Spleen (tissue), 11 donors: ENCODE results near the gene DOCK4. TPM values are rescaled to one million over a fixed set of nuclear protein-coding genes. Genes with fewer than 3 reads are reported as not detected.

ENCODE experiments used
- DNase-seq: peaks from one replicate; pipeline ENCODE4 v3.0.0-alpha.2; 2020
- H3K27ac ChIP-seq, 8 donors: fragments of 200-600 bp; sonication (generic) in 7 of 8; 1 replicate in 4 of 8; 2 replicates in 4 of 8; pipeline versions ENCODE4 v1.5.0 to v1.8.0; 2016 to 2021; ENCODE audit warnings: inconsistent platforms in 4 of 8, mild to moderate bottlenecking in 4 of 8, moderate library complexity in 1 of 8
- H3K27me3 ChIP-seq, 7 donors: fragments of 200-600 bp; sonication (generic) in 6 of 7; replicated peaks in 1 of 7; 1 replicate in 4 of 7; 2 replicates in 3 of 7; pipeline versions ENCODE4 v1.5.0 to v1.8.0; 2016 to 2021; ENCODE audit warnings: inconsistent platforms in 3 of 7, mild to moderate bottlenecking in 1 of 7
- H3K36me3 ChIP-seq, 6 donors: fragments of 200-600 bp; sonication (generic) in 5 of 6; 1 replicate in 4 of 6; 2 replicates in 2 of 6; pipeline versions ENCODE4 v1.5.0 to v1.8.0; 2016 to 2021; ENCODE audit warnings: inconsistent platforms in 2 of 6
- H3K4me1 ChIP-seq, 6 donors: fragments of 200-600 bp; sonication (generic) in 5 of 6; 1 replicate in 3 of 6; 2 replicates in 3 of 6; pipeline versions ENCODE4 v1.5.0 to v1.8.0; 2016 to 2021; ENCODE audit warnings: inconsistent platforms in 3 of 6
- H3K4me3 ChIP-seq, 8 donors: fragments of 200-600 bp; sonication (generic) in 7 of 8; 1 replicate in 4 of 8; 2 replicates in 4 of 8; pipeline versions ENCODE4 v1.5.0 to v1.8.0; 2016 to 2021; ENCODE audit warnings: inconsistent platforms in 4 of 8, mild to moderate bottlenecking in 4 of 8, moderate library complexity in 2 of 8
- H3K9me3 ChIP-seq, 8 donors: fragments of 200-600 bp; sonication (generic) in 7 of 8; 1 replicate in 4 of 8; 2 replicates in 4 of 8; pipeline versions ENCODE4 v1.5.0 to v1.8.0; 2016 to 2021; ENCODE audit warnings: inconsistent platforms in 4 of 8
- CTCF ChIP-seq, 11 experiments: fragments of 200-600 bp in 7 of 11; fragments of 450-650 bp in 4 of 11; sonication (generic) in 4 of 11; IDR thresholded peaks in 8 of 11; conservative IDR thresholded peaks in 3 of 11; 1 replicate in 7 of 11; 2 replicates in 4 of 11; pipeline versions ENCODE4 v1.4.0 to v1.8.0; 2016 to 2021; ENCODE audit warnings: antibody characterized with exemption in 11 of 11, inconsistent platforms in 4 of 11, mild to moderate bottlenecking in 1 of 11
- POLR2A ChIP-seq, 3 donors: fragments of 450-650 bp; IDR thresholded peaks; one replicate each; pipeline ENCODE4 v1.5.1; 2017; ENCODE audit warnings: antibody characterized with exemption in 3 of 3, mild to moderate bottlenecking in 1 of 3
- POLR2AphosphoS5 ChIP-seq, 3 donors: sonication (generic); formaldehyde crosslinking; IDR thresholded peaks; one replicate each; pipeline ENCODE4 v1.5.1; 2017; ENCODE audit warnings: antibody characterized with exemption in 3 of 3
- WGBS, 5 donors: extraction: QIAGEN DNeasy Blood & Tissue Kit in 3 of 5; methylation state at CpG; one replicate each; pipeline versions ENCODE4 v1.1.5 to v1.1.7; 2013 to 2018; 5-methylcytosine and 5-hydroxymethylcytosine counted together
- intact Hi-C: fragments of 100-400 bp; cut with DNase I; formaldehyde crosslinking; loops from one replicate; pipeline ENCODE4 v1.15.0; 2023; ENCODE audit warnings: low total_unique reads
- polyA plus RNA-seq, 3 donors: library from polyadenylated mRNA; stranded (reverse); fragments of 200-250 nt; gene quantifications; one replicate each; pipeline ENCODE4 v1.2.1, GENCODE V29; 2013
- total RNA-seq, 7 donors: library from RNA; depleted of rRNA in 3 of 7; stranded (reverse); fragments of >200 nt in 3 of 7; fragmentation: NEBNext Ultra II Directional in 4 of 7; extraction: Animal tissue kit (Norgen Biotek cat#: 25700) in 4 of 7; gene quantifications; one replicate each; pipeline versions ENCODE4 v1.1.0 to v1.2.1, GENCODE V29; 2016 to 2021
- donor health status: healthy with polysubstance abuse.
- donor health status: DM: no; HTN: no; CAD: no; lungs with moderate emphysema.
- donor health status: DM: no; HTN: no; CAD: no.
- donor health status: Bipolar disorder and iron deficiency.
- donor health status: healthy.
- donor health status: DM: no; HTN: no; CAD: no.
- donor health status: DM: yes; HTN: yes; CAD: no.

The DOCK4 gene
- total and polyA plus RNA-seq, 10 donors: 1.4 to 26.9 (median 14.2) TPM

- WGBS, 5 donors: 94 to 97% (median 96%) methylated on average over 1 of the region's 1 CpG
- H3K9me3 ChIP-seq: no peaks in the 10 kb centered on the region
Measured at GRCh38 chr7:112019932-112020331, 186.3 kb downstream of the DOCK4 start.

GRCh38 chr7:112018305-112019030 lies 187.7 kb downstream of the DOCK4 start:
- TF ChIP-seq CTCF (IDR thresholded peaks at IDR 0.05 in 8 of 11, conservative IDR thresholded peaks at IDR 0.05 in 3 of 11) (no peak), POLR2AphosphoS5 (IDR thresholded peaks at IDR 0.05) (no peak), POLR2A (IDR thresholded peaks at IDR 0.05) (no peak)
- Histone ChIP-seq H3K4me1 (no peaks in the 10 kb centered on the region), H3K27me3 (no peaks in the 10 kb centered on the region), H3K4me3 (no peak overlapping the region), H3K9me3 (no peaks in the 10 kb centered on the region), H3K36me3 (no peaks in the 10 kb centered on the region), H3K27ac (no peak overlapping the region)
- intact Hi-C loops: no loop called here
- no peak for DNase-seq

More at GRCh38 chr7:112019932-112020331, 186.3 kb downstream of the DOCK4 start:
- no peak for DNase-seq
- H3K36me3 ChIP-seq: no peaks in the 10 kb centered on the region
- TF ChIP-seq POLR2AphosphoS5 (IDR thresholded peaks at IDR 0.05) (no peak), CTCF (IDR thresholded peaks at IDR 0.05 in 8 of 11, conservative IDR thresholded peaks at IDR 0.05 in 3 of 11) (no peak), POLR2A (IDR thresholded peaks at IDR 0.05) (no peak)
- H3K27me3 ChIP-seq: no peaks in the 10 kb centered on the region
- H3K4me1 ChIP-seq: no peaks in the 10 kb centered on the region
- intact Hi-C loops: no loop called here
- H3K27ac ChIP-seq: no peak overlapping the region
- no peak overlapping the region for H3K4me3 ChIP-seq

- TF ChIP-seq CTCF (IDR thresholded peaks at IDR 0.05 in 8 of 11, conservative IDR thresholded peaks at IDR 0.05 in 3 of 11): no peak
- DNase-seq: no peak
- Histone ChIP-seq H3K4me1 (peaks cover 0 to 9% (median 0%) of the 10 kb centered on the region in 6 donors), H3K27me3 (no peaks in the 10 kb centered on the region), H3K4me3 (no peak overlapping the region), H3K36me3 (no peaks in the 10 kb centered on the region), H3K9me3 (no peaks in the 10 kb centered on the region), H3K27ac (no peak overlapping the region)
- intact Hi-C loops: no loop called here
- 87 to 91% (median 88%) methylated on average over 3 of the region's 3 CpGs for WGBS, 5 donors
Measured at GRCh38 chr7:112015146-112015545, 191.1 kb downstream of the DOCK4 start.

GRCh38 chr7:112014347-112014746 lies 191.9 kb downstream of the DOCK4 start:
- Histone ChIP-seq H3K9me3 (no peaks in the 10 kb centered on the region), H3K4me3 (no peak overlapping the region), H3K4me1 (peaks cover 0 to 9% (median 0%) of the 10 kb centered on the region in 6 donors), H3K36me3 (no peaks in the 10 kb centered on the region), H3K27ac (no peak overlapping the region), H3K27me3 (no peaks in the 10 kb centered on the region)
- 81 to 100% (median 94%) methylated on average over 1 of the region's 1 CpG for WGBS, 5 donors
- no peak for DNase-seq
- TF ChIP-seq CTCF (IDR thresholded peaks at IDR 0.05 in 8 of 11, conservative IDR thresholded peaks at IDR 0.05 in 3 of 11) (no peak), POLR2AphosphoS5 (IDR thresholded peaks at IDR 0.05) (no peak)
- intact Hi-C loops: no loop called here
